CD4-positive, alpha-beta T cell (primary cell): ENCODE results near the gene SULT4A1. TPM values are rescaled to one million over a fixed set of nuclear protein-coding genes. Genes with fewer than 3 reads are reported as not detected.

ENCODE experiments used
- ATAC-seq: fragments of 200-7000 bp; cut with Tn5 transposase; one replicate; pipeline ENCODE4 v1.10.0; 2022; ENCODE audit warnings: mild to moderate bottlenecking; ENCODE audit not compliant: poor library complexity
- CTCF ChIA-PET: fragments of 350-600 bp; sonication (Branson Sonifier 250); formaldehyde crosslinking; loops from one replicate; lab custom pipeline; 2021; ENCODE audit warnings: antibody characterized with exemption, inconsistent platforms; lab: Charles Lee
- POLR2A ChIA-PET: fragments of 350-600 bp; sonication (Branson Sonifier 250); formaldehyde crosslinking; loops from one replicate; lab custom pipeline; 2021; ENCODE audit warnings: antibody characterized with exemption, inconsistent platforms; lab: Charles Lee
- DNase-seq, 14 experiments: peaks; one replicate each; pipeline ENCODE4 v3.0.0-alpha.2; 2013 to 2020; ENCODE audit warnings: mixed read lengths in 2 of 14
- H3K27ac ChIP-seq, 2 donors: one replicate each; pipeline versions ENCODE4 v1.5.1 to v1.7.0; 2013; ENCODE audit warnings: low read length in 2 of 2, low read depth in 1 of 2, mild to moderate bottlenecking in 1 of 2
- H3K27me3 ChIP-seq, 2 experiments: 1 replicate in 1 of 2; 2 replicates in 1 of 2; pipeline versions ENCODE4 v1.6.1 to v1.7.0; 2013; ENCODE audit warnings: low read length in 2 of 2, control low read depth in 1 of 2, mild to moderate bottlenecking in 1 of 2, moderate library complexity in 1 of 2; ENCODE audit not compliant: insufficient read depth in 2 of 2, control insufficient read depth in 1 of 2
- H3K36me3 ChIP-seq: one replicate; pipeline ENCODE4 v1.6.1; 2013; ENCODE audit warnings: low read length, control low read depth; ENCODE audit not compliant: insufficient read depth
- H3K4me1 ChIP-seq: one replicate; pipeline ENCODE4 v1.6.1; 2013; ENCODE audit warnings: low read length, control low read depth; ENCODE audit not compliant: insufficient read depth
- H3K4me3 ChIP-seq: one replicate; pipeline ENCODE4 v1.5.1; 2013; ENCODE audit warnings: mild to moderate bottlenecking, low read length, moderate library complexity
- H3K9me3 ChIP-seq, 2 experiments: 1 replicate in 1 of 2; 2 replicates in 1 of 2; pipeline versions ENCODE4 v1.6.1 to v1.7.0; 2013; ENCODE audit warnings: low read length in 2 of 2, mild to moderate bottlenecking in 2 of 2, control low read depth in 1 of 2, moderate library complexity in 1 of 2; ENCODE audit not compliant: control insufficient read depth in 1 of 2, insufficient read depth in 1 of 2
- H3K27ac Mint-ChIP-seq: one replicate; pipeline ENCODE4 v1.8.0; 2020; ENCODE audit warnings: mixed read lengths
- H3K27me3 Mint-ChIP-seq: one replicate; pipeline ENCODE4 v1.8.0; 2021; ENCODE audit warnings: mixed read lengths
- H3K36me3 Mint-ChIP-seq: one replicate; pipeline ENCODE4 v1.8.0; 2021; ENCODE audit warnings: low read depth, mixed read lengths
- H3K4me1 Mint-ChIP-seq: one replicate; pipeline ENCODE4 v1.8.0; 2021; ENCODE audit warnings: low read depth, mixed read lengths
- H3K4me3 Mint-ChIP-seq: one replicate; pipeline ENCODE4 v1.8.0; 2020; ENCODE audit warnings: mild to moderate bottlenecking, mixed read lengths
- H3K9me3 Mint-ChIP-seq: one replicate; pipeline ENCODE4 v1.8.0; 2020; ENCODE audit warnings: mixed read lengths
- intact Hi-C, 2 experiments: fragments of 100-400 bp; cut with DNase I in 1 of 2; cut with micrococcal nuclease in 1 of 2; formaldehyde crosslinking; loops; one replicate each; pipeline versions ENCODE4 v1.15.1 to v1.9.0; 2023 to 2025; cut with DNase I, micrococcal nuclease
- total RNA-seq, 174 experiments: library from RNA in 2 of 174; stranded (reverse) in 2 of 174; gene quantifications; one replicate each; pipeline ENCODE4 v1.2.3 and lab custom pipeline; 2021 to 2026
- TF ChIP-seq, protein P1 (sequence below): fragments of 200-600 bp; IDR thresholded peaks from one replicate; pipeline ENCODE4 v1.8.0; 2022; ENCODE audit warnings: antibody characterized with exemption, mild to moderate bottlenecking

SULT4A1 gene
- total RNA-seq, 2 experiments from 2014 or later, result not detected

DNA sequence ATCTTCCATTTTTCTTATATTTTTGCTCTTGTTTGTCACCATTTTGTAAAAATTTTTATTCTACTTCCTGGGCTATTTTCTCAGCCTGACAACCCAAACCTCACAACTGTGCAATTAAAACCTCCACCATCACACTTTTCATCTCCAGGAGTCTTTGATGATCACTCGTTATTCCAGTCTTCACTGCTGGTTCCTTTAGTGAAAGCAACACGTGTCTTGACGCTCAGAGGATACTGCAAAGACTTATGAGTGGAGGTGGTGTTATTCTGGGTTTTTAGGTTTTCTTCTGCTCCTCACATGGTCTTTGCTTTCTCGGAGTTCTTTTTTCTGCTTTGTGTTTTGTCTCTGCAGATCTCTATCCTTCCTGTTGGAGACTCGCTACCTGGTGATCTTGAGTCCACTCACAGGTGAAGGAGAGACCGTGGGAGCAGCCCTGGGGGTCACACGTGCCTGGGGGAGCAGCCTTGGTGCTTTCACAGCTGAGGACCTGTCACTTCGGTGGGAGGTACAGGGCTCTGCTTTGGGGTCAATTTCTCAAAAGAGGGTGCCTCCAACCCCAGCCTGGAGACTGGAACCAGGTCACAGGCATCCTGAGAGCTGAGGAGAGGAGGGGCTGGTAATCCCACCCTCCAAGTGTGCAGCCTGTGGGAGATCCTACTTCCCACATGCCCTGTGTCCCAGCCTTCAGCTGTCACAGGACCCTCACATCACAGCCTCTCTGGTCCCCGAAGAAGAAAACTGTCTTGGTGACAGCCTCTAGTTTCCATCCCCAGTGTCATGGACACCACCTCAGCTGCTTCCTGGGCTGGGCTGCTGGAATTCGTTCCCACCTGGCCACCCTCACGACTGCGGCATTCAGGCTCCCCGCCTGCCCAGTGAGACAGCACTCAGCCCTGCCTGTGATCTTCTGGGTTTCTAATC, 11.0 kb downstream of the SULT4A1 start:
- ATAC-seq (no peak), DNase-seq (no peak)
- Histone ChIP-seq H3K36me3 (no peaks in the 10 kb centered on the region), H3K9me3 (peaks cover 0 to 22% of the 10 kb centered on the region in 2 experiments), H3K27ac (no peak overlapping the region), H3K27me3 (peaks cover 7 to 11% of the 10 kb centered on the region in 2 experiments), H3K4me3 (no peak overlapping the region), H3K4me1 (no peaks in the 10 kb centered on the region)
- H3K36me3 Mint-ChIP-seq, result no peaks in the 10 kb centered on the region
- H3K4me3 Mint-ChIP-seq, result no peak overlapping the region
- CTCF ChIA-PET, result no interaction called here
- TF ChIP-seq, protein P1, sequence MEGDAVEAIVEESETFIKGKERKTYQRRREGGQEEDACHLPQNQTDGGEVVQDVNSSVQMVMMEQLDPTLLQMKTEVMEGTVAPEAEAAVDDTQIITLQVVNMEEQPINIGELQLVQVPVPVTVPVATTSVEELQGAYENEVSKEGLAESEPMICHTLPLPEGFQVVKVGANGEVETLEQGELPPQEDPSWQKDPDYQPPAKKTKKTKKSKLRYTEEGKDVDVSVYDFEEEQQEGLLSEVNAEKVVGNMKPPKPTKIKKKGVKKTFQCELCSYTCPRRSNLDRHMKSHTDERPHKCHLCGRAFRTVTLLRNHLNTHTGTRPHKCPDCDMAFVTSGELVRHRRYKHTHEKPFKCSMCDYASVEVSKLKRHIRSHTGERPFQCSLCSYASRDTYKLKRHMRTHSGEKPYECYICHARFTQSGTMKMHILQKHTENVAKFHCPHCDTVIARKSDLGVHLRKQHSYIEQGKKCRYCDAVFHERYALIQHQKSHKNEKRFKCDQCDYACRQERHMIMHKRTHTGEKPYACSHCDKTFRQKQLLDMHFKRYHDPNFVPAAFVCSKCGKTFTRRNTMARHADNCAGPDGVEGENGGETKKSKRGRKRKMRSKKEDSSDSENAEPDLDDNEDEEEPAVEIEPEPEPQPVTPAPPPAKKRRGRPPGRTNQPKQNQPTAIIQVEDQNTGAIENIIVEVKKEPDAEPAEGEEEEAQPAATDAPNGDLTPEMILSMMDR, result no peak
- H3K4me1 Mint-ChIP-seq, result no peaks in the 10 kb centered on the region
- H3K9me3 Mint-ChIP-seq, result no peaks in the 10 kb centered on the region
- peaks cover 48% of the 10 kb centered on the region for H3K27me3 Mint-ChIP-seq
- POLR2A ChIA-PET, result no interaction called here
- H3K27ac Mint-ChIP-seq, result no peak overlapping the region
- intact Hi-C loops, result no loop called here

- no peak overlapping the region for H3K27ac ChIP-seq
- H3K27ac Mint-ChIP-seq, result no peak overlapping the region
- H3K36me3 ChIP-seq, result no peaks in the 10 kb centered on the region
- peak in 1 of 14 experiments; percentile 15 for DNase-seq
- peaks cover 43% of the 10 kb centered on the region for H3K27me3 Mint-ChIP-seq
- peaks cover 0 to 19% of the 10 kb centered on the region in 2 experiments for H3K9me3 ChIP-seq
- POLR2A ChIA-PET, result no interaction called here
- peaks cover 7 to 10% of the 10 kb centered on the region in 2 experiments for H3K27me3 ChIP-seq
- no peaks in the 10 kb centered on the region for H3K4me1 Mint-ChIP-seq
- TF ChIP-seq, protein P1, result no peak
- ATAC-seq, result no peak
- intact Hi-C loops, result no loop called here
- no peaks in the 10 kb centered on the region for H3K9me3 Mint-ChIP-seq
- CTCF ChIA-PET, result no interaction called here
- H3K4me1 ChIP-seq, result no peaks in the 10 kb centered on the region
- no peak overlapping the region for H3K4me3 Mint-ChIP-seq
- H3K36me3 Mint-ChIP-seq, result no peaks in the 10 kb centered on the region
- H3K4me3 ChIP-seq, result no peak overlapping the region
These were observed 11.8 kb downstream of the SULT4A1 start for GRCh38 chr22:43850529-43850928.

GRCh38 chr22:43849731-43850130, 12.6 kb downstream of the SULT4A1 start:
- DNase-seq, result peak in 1 of 14 experiments; percentile 27
- ATAC-seq, result no peak
- ChIA-PET CTCF (no interaction called here), POLR2A (no interaction called here)
- Mint-ChIP-seq H3K27me3 (peaks cover 38% of the 10 kb centered on the region), H3K27ac (no peak overlapping the region), H3K4me1 (no peaks in the 10 kb centered on the region), H3K9me3 (no peaks in the 10 kb centered on the region), H3K4me3 (no peak overlapping the region), H3K36me3 (no peaks in the 10 kb centered on the region)
- TF ChIP-seq, protein P1, result no peak
- no peaks in the 10 kb centered on the region for H3K36me3 ChIP-seq
- intact Hi-C loops, result no loop called here
- peaks cover 7 to 8% of the 10 kb centered on the region in 2 experiments for H3K27me3 ChIP-seq
- no peak overlapping the region for H3K4me3 ChIP-seq
- no peaks in the 10 kb centered on the region for H3K4me1 ChIP-seq
- H3K27ac ChIP-seq, result no peak overlapping the region
- H3K9me3 ChIP-seq, result peaks cover 0 to 11% of the 10 kb centered on the region in 2 experiments
